ENCODE measurements around the gene AVEN. TPM values are rescaled to one million over a fixed set of nuclear protein-coding genes. Genes with fewer than 3 reads are reported as not detected.

Gene AVEN
- total RNA-seq, 4 donors from 2014 or later, result 6.3 to 17.3 (median 10.6) TPM

GRCh38 chr15:33980159-33980558, 58.8 kb downstream of the AVEN start:
- DNase-seq, result no peak
- Histone ChIP-seq H3K4me1 (no peaks in the 10 kb centered on the region), H3K9me3 (no peaks in the 10 kb centered on the region), H3K27ac (no peak overlapping the region), H3K36me3 (no peaks in the 10 kb centered on the region), H3K27me3 (no peaks in the 10 kb centered on the region), H3K4me3 (no peak overlapping the region)
- no peak for TF ChIP-seq CTCF (IDR thresholded peaks at IDR 0.05)

GRCh38 chr15:33975022-33975565, 63.9 kb downstream of the AVEN start:
- no peaks in the 10 kb centered on the region for H3K4me1 ChIP-seq
- no peak for DNase-seq
- no peaks in the 10 kb centered on the region for H3K27me3 ChIP-seq
- no peak for TF ChIP-seq CTCF (IDR thresholded peaks at IDR 0.05)
- no peak for TF ChIP-seq POLR2A (IDR thresholded peaks at IDR 0.05)
- H3K4me3 ChIP-seq, result no peak overlapping the region
- no peak overlapping the region for H3K27ac ChIP-seq
- no peaks in the 10 kb centered on the region for H3K9me3 ChIP-seq
- H3K36me3 ChIP-seq, result no peaks in the 10 kb centered on the region

- Histone ChIP-seq H3K36me3 (no peaks in the 10 kb centered on the region), H3K4me3 (no peak overlapping the region)
- TF ChIP-seq CTCF (IDR thresholded peaks at IDR 0.05) (no peak), POLR2A (IDR thresholded peaks at IDR 0.05) (no peak)
Observed at GRCh38 chr15:33971811-33972210, 67.2 kb downstream of the AVEN start.

GRCh38 chr15:33968821-33969220, 70.2 kb downstream of the AVEN start:
- Histone ChIP-seq H3K36me3 (no peaks in the 10 kb centered on the region), H3K9me3 (no peaks in the 10 kb centered on the region), H3K27ac (no peak overlapping the region), H3K27me3 (no peaks in the 10 kb centered on the region), H3K4me1 (no peaks in the 10 kb centered on the region), H3K4me3 (no peak overlapping the region)
- TF ChIP-seq POLR2A (IDR thresholded peaks at IDR 0.05), result no peak
- no peak for TF ChIP-seq CTCF (IDR thresholded peaks at IDR 0.05)
- DNase-seq, result no peak

More at GRCh38 chr15:33971811-33972210, 67.2 kb downstream of the AVEN start:
- no peaks in the 10 kb centered on the region for H3K4me1 ChIP-seq
- H3K9me3 ChIP-seq, result no peaks in the 10 kb centered on the region
- DNase-seq, result no peak
- H3K27me3 ChIP-seq, result no peaks in the 10 kb centered on the region
- H3K27ac ChIP-seq, result no peak overlapping the region

- H3K27ac ChIP-seq, result no peak within 1 kb of the TSS
- H3K9me3 ChIP-seq, result no peaks in the 10 kb centered on the region
- DNase-seq, result no peak
- no peaks in the 10 kb centered on the region for H3K27me3 ChIP-seq
- no peaks in the 10 kb centered on the region for H3K36me3 ChIP-seq
- no peak within 1 kb of the TSS for H3K4me3 ChIP-seq
- TF ChIP-seq CTCF (IDR thresholded peaks at IDR 0.05) (no peak), POLR2A (IDR thresholded peaks at IDR 0.05) (no peak)
- no peaks in the 10 kb centered on the region for H3K4me1 ChIP-seq
Observed at GRCh38 chr15:33968224-33968623, 70.8 kb downstream of the AVEN start, which contains the start of gene CHRM5. Gene CHRM5 (plus strand): TSS chr15:33968497. CDS start chr15:34062718, 94,221 bp downstream.

GRCh38 chr15:33964665-33965040, 74.4 kb downstream of the AVEN start:
- Histone ChIP-seq H3K27ac (no peak overlapping the region), H3K36me3 (no peaks in the 10 kb centered on the region), H3K4me3 (no peak overlapping the region), H3K27me3 (no peaks in the 10 kb centered on the region), H3K4me1 (no peaks in the 10 kb centered on the region), H3K9me3 (no peaks in the 10 kb centered on the region)
- no peak for TF ChIP-seq CTCF (IDR thresholded peaks at IDR 0.05)
- TF ChIP-seq POLR2A (IDR thresholded peaks at IDR 0.05), result no peak
- DNase-seq, result no peak
